ENCODE data around the gene ARHGAP4.

Gene ARHGAP4

DNA sequence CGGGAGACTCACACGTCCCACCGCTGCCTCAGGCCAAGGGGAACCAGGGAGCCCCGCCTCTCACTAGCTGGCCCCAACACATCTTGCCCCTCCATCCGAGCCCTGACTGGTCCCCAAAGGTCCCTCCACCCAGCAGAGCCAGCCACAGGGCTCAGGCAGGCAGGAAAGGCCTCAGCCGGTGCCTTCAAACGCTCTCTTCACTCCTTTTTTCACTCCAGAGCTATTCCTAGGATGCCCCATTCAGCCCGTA, 1.5 kb upstream of the ARHGAP4 start:
- H3K9me3 ChIP-seq (ENCODE audit: control insufficient read depth, low read length): no peaks in the 10 kb centered on the region
- peak overlapping the region; percentile 92 for H3K9ac ChIP-seq (ENCODE audit: low read length)
- peak overlapping the region; percentile 51 for H3K4me3 ChIP-seq (ENCODE audit: low read length)
- H3K27me3 ChIP-seq (ENCODE audit: control insufficient read depth, insufficient read depth, low read length): no peaks in the 10 kb centered on the region
- no peaks in the 10 kb centered on the region for H3K36me3 ChIP-seq (ENCODE audit: control insufficient read depth, insufficient read depth, low read length)
- peaks cover 18% of the 10 kb centered on the region for H3K4me1 ChIP-seq (ENCODE audit: control insufficient read depth, insufficient read depth, low read length)

- peak overlapping the region; percentile 92 for H3K9ac ChIP-seq (ENCODE audit: low read length)
- H3K36me3 ChIP-seq (ENCODE audit: control insufficient read depth, insufficient read depth, low read length): no peaks in the 10 kb centered on the region
- H3K27me3 ChIP-seq (ENCODE audit: control insufficient read depth, insufficient read depth, low read length): no peaks in the 10 kb centered on the region
- no peaks in the 10 kb centered on the region for H3K9me3 ChIP-seq (ENCODE audit: control insufficient read depth, low read length)
- peak overlapping the region; percentile 51 for H3K4me3 ChIP-seq (ENCODE audit: low read length)
- peaks cover 18% of the 10 kb centered on the region for H3K4me1 ChIP-seq (ENCODE audit: control insufficient read depth, insufficient read depth, low read length)
These were observed 1.0 kb upstream of the ARHGAP4 start for GRCh38 chrX:153926858-153927671.

- H3K9me3 ChIP-seq (ENCODE audit: control insufficient read depth, low read length): no peaks in the 10 kb centered on the region
- no peaks in the 10 kb centered on the region for H3K36me3 ChIP-seq (ENCODE audit: control insufficient read depth, insufficient read depth, low read length)
- peak overlapping the region; percentile 92 for H3K9ac ChIP-seq (ENCODE audit: low read length)
- peaks cover 18% of the 10 kb centered on the region for H3K4me1 ChIP-seq (ENCODE audit: control insufficient read depth, insufficient read depth, low read length)
- no peaks in the 10 kb centered on the region for H3K27me3 ChIP-seq (ENCODE audit: control insufficient read depth, insufficient read depth, low read length)
- H3K4me3 ChIP-seq (ENCODE audit: low read length): no peak overlapping the region
These were observed 441 bp upstream of the ARHGAP4 start for GRCh38 chrX:153926552-153926857.

DNA sequence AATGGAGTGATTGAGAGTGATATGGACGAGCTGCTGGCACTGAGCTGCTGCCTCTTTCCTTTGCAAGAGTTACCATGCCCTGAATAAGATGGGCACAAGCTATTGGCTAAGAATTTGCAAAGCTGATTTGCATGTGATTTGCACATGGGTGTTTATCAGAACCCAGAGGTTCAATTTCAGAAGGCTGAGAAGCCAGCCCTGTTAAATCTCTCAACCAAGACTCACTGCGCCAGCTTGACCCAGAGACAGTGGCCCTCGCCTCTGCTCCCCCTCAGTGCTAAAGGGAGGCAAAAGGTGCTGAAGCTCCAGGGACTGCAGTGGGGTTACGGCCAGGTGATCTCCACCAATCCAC, 701 bp downstream of the ARHGAP4 start:
- H3K9me3 ChIP-seq (ENCODE audit: control insufficient read depth, low read length): no peaks in the 10 kb centered on the region
- H3K36me3 ChIP-seq (ENCODE audit: control insufficient read depth, insufficient read depth, low read length): no peaks in the 10 kb centered on the region
- peaks cover 18% of the 10 kb centered on the region for H3K4me1 ChIP-seq (ENCODE audit: control insufficient read depth, insufficient read depth, low read length)
- H3K4me3 ChIP-seq (ENCODE audit: low read length): no peak overlapping the region
- no peaks in the 10 kb centered on the region for H3K27me3 ChIP-seq (ENCODE audit: control insufficient read depth, insufficient read depth, low read length)
- no peak overlapping the region for H3K9ac ChIP-seq (ENCODE audit: low read length)

DNA sequence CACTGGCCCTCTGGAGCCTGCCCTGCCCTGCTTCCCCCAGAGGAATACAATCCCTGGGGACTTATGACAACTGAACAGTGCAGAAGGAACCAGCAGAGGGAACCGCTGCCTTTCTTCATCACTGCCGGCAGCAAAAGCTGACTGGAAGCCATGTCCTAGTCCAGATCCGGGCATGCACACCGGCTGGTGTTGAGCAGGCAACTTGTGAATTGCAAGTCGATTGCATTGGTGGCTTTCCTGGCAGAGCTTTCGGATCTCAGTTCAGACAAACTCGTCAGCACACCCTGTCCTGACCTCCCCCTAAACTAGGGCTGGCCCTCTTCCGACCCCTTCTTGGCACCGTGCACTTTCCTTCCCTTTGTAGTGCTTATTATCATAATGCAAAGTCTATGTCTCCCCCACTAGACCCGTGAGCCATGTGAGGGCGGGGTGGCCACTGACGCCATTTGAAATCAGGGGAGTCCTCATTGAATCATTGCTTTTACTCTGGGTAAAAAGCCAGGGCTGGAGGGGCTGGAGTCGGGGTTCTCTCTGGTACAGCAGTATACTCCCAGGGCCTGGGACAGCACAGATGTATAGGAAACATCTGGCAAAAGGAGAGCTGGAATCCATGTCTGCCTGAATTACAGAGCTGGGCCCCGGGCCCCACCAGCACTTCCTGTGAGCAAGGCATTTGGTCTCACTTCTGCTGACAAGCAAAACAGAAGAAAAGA, 1.8 kb downstream of the ARHGAP4 start:
- Histone ChIP-seq H3K36me3 (ENCODE audit: control insufficient read depth, insufficient read depth, low read length) (no peaks in the 10 kb centered on the region), H3K9me3 (ENCODE audit: control insufficient read depth, low read length) (no peaks in the 10 kb centered on the region), H3K4me3 (ENCODE audit: low read length) (no peak overlapping the region), H3K4me1 (ENCODE audit: control insufficient read depth, insufficient read depth, low read length) (peaks cover 14% of the 10 kb centered on the region), H3K27me3 (ENCODE audit: control insufficient read depth, insufficient read depth, low read length) (no peaks in the 10 kb centered on the region), H3K9ac (ENCODE audit: low read length) (no peak overlapping the region)

GRCh38 chrX:153922932-153923857, 2.9 kb downstream of the ARHGAP4 start:
- Histone ChIP-seq H3K9me3 (ENCODE audit: control insufficient read depth, low read length) (no peaks in the 10 kb centered on the region), H3K9ac (ENCODE audit: low read length) (no peak overlapping the region), H3K36me3 (ENCODE audit: control insufficient read depth, insufficient read depth, low read length) (no peaks in the 10 kb centered on the region), H3K4me3 (ENCODE audit: low read length) (no peak overlapping the region), H3K27me3 (ENCODE audit: control insufficient read depth, insufficient read depth, low read length) (no peaks in the 10 kb centered on the region), H3K4me1 (ENCODE audit: control insufficient read depth, insufficient read depth, low read length) (peaks cover 11% of the 10 kb centered on the region)

DNA sequence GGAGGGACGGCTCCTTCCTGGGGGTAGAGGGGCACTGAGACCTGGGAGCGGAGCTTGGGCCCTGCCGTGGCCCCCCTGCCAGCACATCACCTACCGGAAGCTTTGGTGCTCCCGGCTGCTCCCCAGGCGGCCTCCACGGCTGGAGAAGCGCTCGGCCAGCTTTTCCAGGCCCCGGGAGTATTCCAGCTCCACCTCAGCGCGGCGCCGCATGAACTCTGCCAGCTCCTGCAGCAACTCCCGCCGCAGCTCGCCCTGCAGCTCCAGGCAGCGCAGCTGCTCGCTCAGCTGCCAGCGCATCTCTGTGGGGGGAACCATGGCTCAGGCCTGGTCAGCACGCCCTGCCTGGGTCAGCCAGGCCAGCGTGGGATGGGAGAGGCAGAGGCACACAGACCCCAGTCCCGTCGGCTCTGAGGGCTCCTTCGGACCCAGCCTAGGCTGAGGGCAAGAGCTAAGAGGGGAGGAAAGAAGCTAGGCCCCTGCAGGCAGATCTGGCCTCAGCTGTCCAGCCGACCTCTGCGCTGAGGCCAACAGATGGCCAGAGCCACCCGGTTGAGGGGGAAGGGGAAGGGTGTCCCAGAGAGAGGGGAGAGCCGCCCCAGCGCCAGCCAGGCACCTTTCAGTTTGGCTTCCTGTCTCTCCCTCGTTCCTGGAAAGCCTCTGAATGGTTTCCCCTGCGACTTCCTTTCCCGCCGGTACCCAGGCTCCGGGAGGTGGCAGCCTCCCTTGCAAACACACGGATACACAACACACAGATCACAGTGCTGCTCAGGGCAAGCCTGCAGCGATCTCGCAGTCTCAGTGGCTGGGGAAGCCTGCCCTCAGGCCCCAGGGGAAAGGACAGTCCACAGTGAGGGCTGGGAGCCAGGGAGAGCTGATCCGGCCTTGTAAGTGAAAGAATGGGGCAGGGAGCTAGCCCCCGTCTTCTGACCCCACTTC, 4.3 kb downstream of the ARHGAP4 start:
- no peaks in the 10 kb centered on the region for H3K36me3 ChIP-seq (ENCODE audit: control insufficient read depth, insufficient read depth, low read length)
- peaks cover 6% of the 10 kb centered on the region for H3K4me1 ChIP-seq (ENCODE audit: control insufficient read depth, insufficient read depth, low read length)
- no peak overlapping the region for H3K4me3 ChIP-seq (ENCODE audit: low read length)
- H3K9me3 ChIP-seq (ENCODE audit: control insufficient read depth, low read length): no peaks in the 10 kb centered on the region
- no peak overlapping the region for H3K9ac ChIP-seq (ENCODE audit: low read length)
- H3K27me3 ChIP-seq (ENCODE audit: control insufficient read depth, insufficient read depth, low read length): no peaks in the 10 kb centered on the region

DNA sequence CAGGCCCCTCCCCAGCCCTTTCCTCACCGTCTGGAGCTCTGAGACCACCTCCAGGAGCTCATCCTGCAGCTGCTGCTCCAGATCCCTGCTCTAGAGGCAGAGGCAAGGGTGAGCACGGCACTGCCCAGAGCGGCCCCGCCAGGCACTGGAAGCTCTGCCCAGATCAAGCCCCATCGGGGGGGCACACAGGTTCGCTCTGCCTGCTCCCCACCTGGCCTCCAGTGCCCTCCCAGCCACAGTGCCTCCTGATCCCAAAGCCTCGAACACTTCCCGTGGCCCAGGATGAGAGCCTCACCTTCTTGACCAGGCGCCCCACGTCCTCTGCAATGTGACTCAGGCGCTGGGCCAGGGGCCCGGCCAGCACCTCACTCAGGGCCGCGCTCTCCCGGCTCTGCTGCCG, 5.0 kb downstream of the ARHGAP4 start:
- Histone ChIP-seq H3K9ac (ENCODE audit: low read length) (no peak overlapping the region), H3K4me1 (ENCODE audit: control insufficient read depth, insufficient read depth, low read length) (no peaks in the 10 kb centered on the region), H3K27me3 (ENCODE audit: control insufficient read depth, insufficient read depth, low read length) (no peaks in the 10 kb centered on the region), H3K4me3 (ENCODE audit: low read length) (no peak overlapping the region), H3K9me3 (ENCODE audit: control insufficient read depth, low read length) (no peaks in the 10 kb centered on the region), H3K36me3 (ENCODE audit: control insufficient read depth, insufficient read depth, low read length) (no peaks in the 10 kb centered on the region)

GRCh38 chrX:153920546-153920945, 5.5 kb downstream of the ARHGAP4 start:
- no peak overlapping the region for H3K4me3 ChIP-seq (ENCODE audit: low read length)
- no peak overlapping the region for H3K9ac ChIP-seq (ENCODE audit: low read length)
- H3K36me3 ChIP-seq (ENCODE audit: control insufficient read depth, insufficient read depth, low read length): no peaks in the 10 kb centered on the region
- no peaks in the 10 kb centered on the region for H3K9me3 ChIP-seq (ENCODE audit: control insufficient read depth, low read length)
- no peaks in the 10 kb centered on the region for H3K4me1 ChIP-seq (ENCODE audit: control insufficient read depth, insufficient read depth, low read length)
- H3K27me3 ChIP-seq (ENCODE audit: control insufficient read depth, insufficient read depth, low read length): no peaks in the 10 kb centered on the region

GRCh38 chrX:153919281-153919680, 6.8 kb downstream of the ARHGAP4 start:
- H3K27me3 ChIP-seq (ENCODE audit: control insufficient read depth, insufficient read depth, low read length): no peaks in the 10 kb centered on the region

GRCh38 chrX:153917869-153918268, 8.2 kb downstream of the ARHGAP4 start:
- Histone ChIP-seq H3K4me3 (ENCODE audit: low read length) (no peak overlapping the region), H3K36me3 (ENCODE audit: control insufficient read depth, insufficient read depth, low read length) (no peaks in the 10 kb centered on the region), H3K9ac (ENCODE audit: low read length) (no peak overlapping the region), H3K27me3 (ENCODE audit: control insufficient read depth, insufficient read depth, low read length) (no peaks in the 10 kb centered on the region), H3K4me1 (ENCODE audit: control insufficient read depth, insufficient read depth, low read length) (no peaks in the 10 kb centered on the region), H3K9me3 (ENCODE audit: control insufficient read depth, low read length) (no peaks in the 10 kb centered on the region)

More at GRCh38 chrX:153919281-153919680, 6.8 kb downstream of the ARHGAP4 start:
- H3K9me3 ChIP-seq (ENCODE audit: control insufficient read depth, low read length): no peaks in the 10 kb centered on the region
- no peak overlapping the region for H3K9ac ChIP-seq (ENCODE audit: low read length)
- no peaks in the 10 kb centered on the region for H3K4me1 ChIP-seq (ENCODE audit: control insufficient read depth, insufficient read depth, low read length)
- H3K4me3 ChIP-seq (ENCODE audit: low read length): no peak overlapping the region
- H3K36me3 ChIP-seq (ENCODE audit: control insufficient read depth, insufficient read depth, low read length): no peaks in the 10 kb centered on the region

All from mucosa of stomach (tissue), 1 donor.